Aorta (tissue), 5 donors: ENCODE results near the gene GCNT4. TPM values are rescaled to one million over a fixed set of nuclear protein-coding genes. Genes with fewer than 3 reads are reported as not detected.
"Not testable (repeated sequence)": the region's sequence is repeated elsewhere in the genome, so short reads cannot be mapped to it uniquely, and the experiment has no call there.

Experiments
- ATAC-seq: fragments of 200-7000 bp; cut with Tn5 transposase; one replicate; pipeline ENCODE4 v1.9.1; 2022; ENCODE audit warnings: moderate library complexity; ENCODE audit not compliant: low FRiP score
- DNase-seq, 2 donors: peaks; one replicate each; pipeline ENCODE4 v3.0.0-alpha.2; 2020
- H3K27ac ChIP-seq, 2 donors: one replicate each; pipeline ENCODE4 v1.5.1; 2013; ENCODE audit warnings: low read length in 2 of 2, mild to moderate bottlenecking in 2 of 2, moderate library complexity in 2 of 2, control low read depth in 1 of 2, inconsistent platforms in 1 of 2, low read depth in 1 of 2
- H3K27me3 ChIP-seq, 2 donors: one replicate each; pipeline ENCODE4 v1.6.1; 2013; ENCODE audit warnings: control low read depth in 1 of 2, low read length in 1 of 2, mild to moderate bottlenecking in 1 of 2, moderate library complexity in 1 of 2; ENCODE audit not compliant: insufficient read depth in 2 of 2, control insufficient read depth in 1 of 2
- H3K36me3 ChIP-seq, 2 donors: one replicate each; pipeline ENCODE4 v1.6.1; 2013; ENCODE audit warnings: control low read depth in 1 of 2, low read length in 1 of 2, mild to moderate bottlenecking in 1 of 2; ENCODE audit not compliant: insufficient read depth in 2 of 2, control insufficient read depth in 1 of 2
- H3K4me1 ChIP-seq, 2 donors: one replicate each; pipeline ENCODE4 v1.6.1; 2013; ENCODE audit warnings: low read length in 2 of 2, control low read depth in 1 of 2, mild to moderate bottlenecking in 1 of 2, moderate library complexity in 1 of 2; ENCODE audit not compliant: insufficient read depth in 2 of 2, control insufficient read depth in 1 of 2
- H3K4me3 ChIP-seq, 2 donors: one replicate each; pipeline ENCODE4 v1.5.1; 2013; ENCODE audit warnings: low read length in 2 of 2, control low read depth in 1 of 2, mild to moderate bottlenecking in 1 of 2
- H3K9me3 ChIP-seq: one replicate; pipeline ENCODE4 v1.6.1; 2013; ENCODE audit warnings: mild to moderate bottlenecking, low read length; ENCODE audit not compliant: control insufficient read depth
- WGBS, 2 donors: extraction: QIAGEN DNeasy Blood & Tissue Kit; methylation state at CpG; one replicate each; pipeline ENCODE4 v1.1.7; 2013; 5-methylcytosine and 5-hydroxymethylcytosine counted together
- intact Hi-C, 2 donors: fragments of 100-400 bp; cut with DNase I; formaldehyde crosslinking; loops; one replicate each; pipeline versions ENCODE4 v1.14.2 to v1.15.0; 2022
- long read RNA-seq, 2 donors: library from polyadenylated mRNA; unstranded; transcript quantifications; one replicate each; pipeline ENCODE4 v2.0.0, GENCODE V29; 2020 to 2021
- polyA plus RNA-seq, 2 donors: library from polyadenylated mRNA; stranded (reverse); fragments of 200-250 nt; gene quantifications; one replicate each; pipeline ENCODE4 v1.2.3, GENCODE V29; 2013
- total RNA-seq, 2 donors: library from RNA; stranded (reverse); fragmentation: NEBNext Ultra II Directional; extraction: Animal tissue kit (Norgen Biotek cat#: 25700); gene quantifications; one replicate each; pipeline ENCODE4 v1.2.1, GENCODE V29; 2021
- donor health status: healthy with polysubstance abuse.
- donor health status: Bipolar disorder and iron deficiency.
- donor health status: DM: no; HTN: no; CAD: no.
- donor health status: DM: no; HTN: no; CAD: no.
- donor health status: DM: yes; HTN: yes; CAD: no.

GCNT4 gene
- 1 to 10 TPM; 4.0 to 5.6 TPM for total RNA-seq
- polyA plus RNA-seq = 1 to 10 TPM; 2.0 to 2.8 TPM
- long read RNA-seq, donor 1, full-length matches to known transcripts = 1 of 1 reads
- long read RNA-seq, donor 1, partial matches to known transcripts = 0 of 1 reads
- long read RNA-seq, donor 1, other reads (novel, unspliced or antisense) = 0 of 1 reads
- long read RNA-seq, donor 2 = 0 reads

- no peaks in the 10 kb centered on the region for H3K27me3 ChIP-seq
- peak within 1 kb of the TSS; percentile 34 to 96 for H3K27ac ChIP-seq
- peak; percentile 69 for ATAC-seq
- H3K4me3 ChIP-seq = peak within 1 kb of the TSS; percentile 91 to 95
- no peaks in the 10 kb centered on the region for H3K4me1 ChIP-seq
- WGBS, 2 donors = 0 to 1% methylated on average over 72 to 74 of the region's 74 CpGs
- intact Hi-C loops = loop anchor here (2.0 to 10.0 kb wide), 4 partner anchors 105 to 285 kb away; partner anchors contain the start of genes ANKRD31 (in 2 of the 2) and HMGCR (in 1 of the 2)
- no peaks in the 10 kb centered on the region for H3K36me3 ChIP-seq
- no peaks in the 10 kb centered on the region for H3K9me3 ChIP-seq
- DNase-seq = peak; percentile 65 to 87
Measured at GRCh38 chr5:75052192-75053053, at the start of gene GCNT4. Gene GCNT4 (minus strand): TSS chr5:75052558. CDS start chr5:75030037, 22,521 bp downstream.

- H3K9me3 ChIP-seq, DNase-seq, ATAC-seq, H3K4me1 ChIP-seq, H3K27me3 ChIP-seq, intact Hi-C loops, H3K4me3 ChIP-seq, H3K27ac ChIP-seq, H3K36me3 ChIP-seq: not testable (repeated sequence)
- 26 to 31% methylated on average over 3 of the region's 3 CpGs for WGBS, 2 donors
Measured at GRCh38 chr5:75095956-75096355, 43.6 kb upstream of the GCNT4 start.

GRCh38 chr5:75091597-75091996, 39.2 kb upstream of the GCNT4 start:
- DNase-seq = no peak
- Histone ChIP-seq H3K4me3 (no peak overlapping the region), H3K27me3 (no peaks in the 10 kb centered on the region), H3K27ac (no peak overlapping the region), H3K4me1 (no peaks in the 10 kb centered on the region), H3K36me3 (no peaks in the 10 kb centered on the region), H3K9me3 (no peaks in the 10 kb centered on the region)
- no peak for ATAC-seq
- intact Hi-C loops = no loop called here
- WGBS, 2 donors = 68 to 69% methylated on average over 3 of the region's 3 CpGs

- H3K36me3 ChIP-seq = no peaks in the 10 kb centered on the region
- intact Hi-C loops = no loop called here
- no peak for DNase-seq
- no peaks in the 10 kb centered on the region for H3K27me3 ChIP-seq
- no peak overlapping the region for H3K27ac ChIP-seq
- 32 to 55% methylated on average over 1 of the region's 1 CpG for whole genome bisulfite sequencing, 2 donors
- no peak overlapping the region for H3K4me3 ChIP-seq
- H3K9me3 ChIP-seq = no peaks in the 10 kb centered on the region
- ATAC-seq = no peak
- no peaks in the 10 kb centered on the region for H3K4me1 ChIP-seq
Measured at GRCh38 chr5:75089662-75090061, 37.3 kb upstream of the GCNT4 start.

GRCh38 chr5:75089137-75089536, 36.8 kb upstream of the GCNT4 start:
- no peaks in the 10 kb centered on the region for H3K36me3 ChIP-seq
- no peaks in the 10 kb centered on the region for H3K4me1 ChIP-seq
- H3K4me3 ChIP-seq = no peak overlapping the region
- no peak for ATAC-seq
- DNase-seq = no peak
- H3K27ac ChIP-seq = no peak overlapping the region
- H3K9me3 ChIP-seq = no peaks in the 10 kb centered on the region
- H3K27me3 ChIP-seq = no peaks in the 10 kb centered on the region
- WGBS, 2 donors = 68 to 70% methylated on average over 1 of the region's 1 CpG
- intact Hi-C loops = no loop called here

- H3K27me3 ChIP-seq = no peaks in the 10 kb centered on the region
- H3K36me3 ChIP-seq = no peaks in the 10 kb centered on the region
- no peak overlapping the region for H3K4me3 ChIP-seq
- DNase-seq = no peak
- H3K4me1 ChIP-seq = no peaks in the 10 kb centered on the region
- no peak for ATAC-seq
- no peaks in the 10 kb centered on the region for H3K9me3 ChIP-seq
- WGBS, 2 donors = 65 to 72% methylated on average over 3 of the region's 3 CpGs
- H3K27ac ChIP-seq = no peak overlapping the region
- intact Hi-C loops = no loop called here
Measured at GRCh38 chr5:75088648-75089047, 36.3 kb upstream of the GCNT4 start.

- no peaks in the 10 kb centered on the region for H3K4me1 ChIP-seq
- H3K27ac ChIP-seq = no peak overlapping the region
- 64 to 87% methylated on average over 2 of the region's 2 CpGs for WGBS, 2 donors
- peaks cover 0 to 1% of the 10 kb centered on the region in 2 donors for H3K27me3 ChIP-seq
- no peaks in the 10 kb centered on the region for H3K9me3 ChIP-seq
- ATAC-seq (no peak), DNase-seq (no peak)
- H3K4me3 ChIP-seq = no peak overlapping the region
- H3K36me3 ChIP-seq = no peaks in the 10 kb centered on the region
- intact Hi-C loops = no loop called here
Measured at GRCh38 chr5:75081510-75081909, 29.2 kb upstream of the GCNT4 start.

GRCh38 chr5:75079346-75079745, 27.0 kb upstream of the GCNT4 start:
- WGBS, 2 donors = 83 to 87% methylated on average over 3 of the region's 3 CpGs
- intact Hi-C loops, H3K9me3 ChIP-seq, H3K27ac ChIP-seq, ATAC-seq, H3K4me1 ChIP-seq, H3K36me3 ChIP-seq, DNase-seq, H3K4me3 ChIP-seq, H3K27me3 ChIP-seq: not testable (repeated sequence)

- WGBS, 2 donors = 80 to 82% methylated on average over 5 of the region's 5 CpGs
- H3K27me3 ChIP-seq = peaks cover 0 to 1% of the 10 kb centered on the region in 2 donors
- H3K4me1 ChIP-seq = no peaks in the 10 kb centered on the region
- no peaks in the 10 kb centered on the region for H3K9me3 ChIP-seq
- DNase-seq (no peak), ATAC-seq (no peak)
- intact Hi-C loops = no loop called here
- no peak overlapping the region for H3K4me3 ChIP-seq
- no peaks in the 10 kb centered on the region for H3K36me3 ChIP-seq
- H3K27ac ChIP-seq = no peak overlapping the region
Measured at GRCh38 chr5:75078027-75078426, 25.7 kb upstream of the GCNT4 start.
